IPS DF 6.9 (cell line): ENCODE results near the gene SRGAP2C.
"Not testable (repeated sequence)": the region's sequence is repeated elsewhere in the genome, so short reads cannot be mapped to it uniquely, and the experiment has no call there.

Experiments used
- DNase-seq: peaks from one replicate; pipeline ENCODE4 v3.0.0-alpha.2; 2013; ENCODE audit warnings: low read depth, low spot score
- H3K27ac ChIP-seq: one replicate; pipeline ENCODE4 v1.5.1; 2013; ENCODE audit warnings: low read length, control low read depth
- H3K27me3 ChIP-seq: 2 replicates; pipeline ENCODE4 v1.6.1; 2013; ENCODE audit warnings: mild to moderate bottlenecking, low read length; ENCODE audit not compliant: control insufficient read depth, insufficient read depth
- H3K36me3 ChIP-seq: 2 replicates; pipeline ENCODE4 v1.6.1; 2013; ENCODE audit warnings: low read length; ENCODE audit not compliant: control insufficient read depth, insufficient read depth
- H3K4me1 ChIP-seq: 2 replicates; pipeline ENCODE4 v1.6.1; 2013; ENCODE audit warnings: low read length; ENCODE audit not compliant: control insufficient read depth, insufficient read depth
- H3K4me3 ChIP-seq: 2 replicates; pipeline ENCODE4 v1.5.1; 2013; ENCODE audit warnings: mild to moderate bottlenecking, low read length
- H3K9me3 ChIP-seq: 2 replicates; pipeline ENCODE4 v1.6.1; 2013; ENCODE audit warnings: low read length, inconsistent platforms; ENCODE audit not compliant: control insufficient read depth, insufficient read depth
- WGBS: extraction: QIAGEN DNeasy Blood & Tissue Kit; methylation state at CpG from one replicate; pipeline ENCODE4 v1.1.7; 2013; ENCODE audit warnings: mixed read lengths, missing lambda C conversion rate; ENCODE audit not compliant: insufficient read length, insufficient coverage; 5-methylcytosine and 5-hydroxymethylcytosine counted together

The SRGAP2C gene

DNA sequence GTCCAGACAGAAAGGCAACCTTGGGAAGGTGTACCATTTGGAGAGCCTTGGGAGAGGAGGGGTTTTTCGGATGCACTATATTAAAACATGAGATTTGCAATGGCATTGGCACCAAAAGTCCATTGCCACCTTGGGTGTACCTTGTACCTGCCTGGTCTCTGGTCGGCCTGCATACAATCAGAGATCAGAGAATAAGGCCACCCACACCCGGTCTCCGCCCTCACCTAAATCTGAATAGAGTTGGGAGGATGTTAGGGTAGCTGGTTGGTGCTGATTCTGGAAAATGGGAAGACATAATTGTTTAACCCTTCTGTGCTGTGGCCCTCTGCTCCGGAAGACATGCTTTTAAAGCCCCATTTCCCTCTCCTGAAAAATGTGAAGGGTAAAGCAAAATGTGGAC is 3.1 kb downstream of the SRGAP2C start:
- H3K36me3 ChIP-seq, H3K27me3 ChIP-seq, H3K27ac ChIP-seq, H3K4me1 ChIP-seq, H3K9me3 ChIP-seq, H3K4me3 ChIP-seq, DNase-seq: not testable (repeated sequence)
- WGBS: no CpG with 5 or more reads among the region's 5 CpGs

DNA sequence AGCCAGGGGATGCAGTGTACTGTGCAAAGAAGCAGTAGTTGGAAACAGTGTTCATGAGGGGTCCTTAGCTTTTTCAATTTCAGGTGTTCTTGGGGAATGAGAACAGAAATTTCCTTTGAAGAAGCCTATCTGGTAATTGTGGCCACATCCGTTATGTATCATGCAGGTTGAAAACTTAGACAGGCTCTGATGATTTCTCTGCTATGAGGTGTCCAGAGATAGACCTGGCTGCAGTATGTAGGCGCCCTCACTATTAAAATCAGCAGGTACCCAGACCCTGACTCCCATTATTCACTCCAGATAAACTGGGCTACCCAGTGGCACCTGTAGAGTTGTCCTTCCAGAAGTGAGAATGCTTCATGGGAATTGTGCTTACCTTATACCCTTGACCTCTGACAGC is 7.7 kb downstream of the SRGAP2C start:
- not testable (repeated sequence) for H3K27ac ChIP-seq

DNA sequence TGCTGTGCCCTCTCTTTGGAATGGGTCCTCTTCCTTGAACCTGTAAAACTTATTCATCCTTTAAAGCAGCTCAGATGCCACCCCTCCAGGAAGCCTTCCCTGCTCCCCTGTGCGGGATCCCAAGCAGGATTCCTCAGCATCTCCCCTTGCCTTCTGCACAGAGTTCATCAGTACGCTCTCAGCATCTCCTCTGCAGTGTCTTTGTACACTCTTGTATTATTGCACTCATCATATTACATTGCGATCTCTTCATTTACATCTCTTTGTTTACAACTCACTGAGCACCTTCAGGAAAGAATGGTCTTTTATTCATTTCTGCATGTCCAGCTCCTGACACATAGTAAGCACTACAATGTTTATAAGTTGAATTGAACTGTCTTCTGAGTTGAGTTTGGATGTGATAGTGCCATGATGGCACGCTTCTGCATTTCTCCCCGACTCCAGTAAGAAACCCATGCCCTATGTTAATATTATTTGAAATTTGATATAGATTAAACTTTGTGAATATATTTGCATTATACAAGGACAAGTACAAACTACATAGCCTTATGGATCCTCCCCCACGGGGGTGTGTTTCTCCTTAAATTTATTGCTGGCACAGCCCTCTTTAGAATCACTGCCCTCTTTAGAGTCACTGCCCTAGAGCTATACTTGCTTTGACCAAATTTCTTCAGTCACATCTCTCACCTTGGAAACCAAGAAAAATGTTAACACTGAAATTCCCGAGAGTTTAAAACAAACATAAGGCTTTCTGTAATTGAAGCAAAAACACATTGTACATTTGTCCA is 12.5 kb downstream of the SRGAP2C start:
- H3K27ac ChIP-seq, H3K4me1 ChIP-seq, H3K9me3 ChIP-seq, DNase-seq, H3K27me3 ChIP-seq, H3K4me3 ChIP-seq, H3K36me3 ChIP-seq: not testable (repeated sequence)
- no CpG with 5 or more reads among the region's 7 CpGs for WGBS

More for the DNA sequence above, 7.7 kb downstream of the SRGAP2C start:
- H3K4me3 ChIP-seq, DNase-seq, H3K9me3 ChIP-seq, H3K4me1 ChIP-seq, H3K27me3 ChIP-seq, H3K36me3 ChIP-seq: not testable (repeated sequence)
- no CpG with 5 or more reads among the region's 2 CpGs for WGBS

DNA sequence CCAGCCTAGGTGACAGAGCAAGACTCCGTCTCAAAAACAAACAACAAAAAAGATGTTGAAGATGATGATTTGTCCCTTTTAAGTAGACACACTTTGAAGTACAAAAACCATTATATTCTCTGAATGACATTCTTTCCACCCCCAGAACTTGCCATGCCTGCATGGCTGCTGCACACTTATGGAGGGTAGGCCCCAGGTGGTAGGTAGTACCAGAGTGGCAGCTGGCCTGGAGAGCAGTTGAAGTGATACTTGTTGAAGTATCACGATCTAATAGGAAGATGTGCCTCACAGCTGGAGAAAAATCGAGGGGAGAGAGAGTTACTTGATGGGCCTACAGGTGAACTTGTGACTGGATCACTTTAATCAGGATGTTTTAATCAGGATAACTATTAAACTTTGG is 15.0 kb downstream of the SRGAP2C start:
- WGBS: no CpG with 5 or more reads among the region's 3 CpGs
- H3K27me3 ChIP-seq, H3K9me3 ChIP-seq, DNase-seq, H3K4me3 ChIP-seq, H3K27ac ChIP-seq, H3K36me3 ChIP-seq, H3K4me1 ChIP-seq: not testable (repeated sequence)

DNA sequence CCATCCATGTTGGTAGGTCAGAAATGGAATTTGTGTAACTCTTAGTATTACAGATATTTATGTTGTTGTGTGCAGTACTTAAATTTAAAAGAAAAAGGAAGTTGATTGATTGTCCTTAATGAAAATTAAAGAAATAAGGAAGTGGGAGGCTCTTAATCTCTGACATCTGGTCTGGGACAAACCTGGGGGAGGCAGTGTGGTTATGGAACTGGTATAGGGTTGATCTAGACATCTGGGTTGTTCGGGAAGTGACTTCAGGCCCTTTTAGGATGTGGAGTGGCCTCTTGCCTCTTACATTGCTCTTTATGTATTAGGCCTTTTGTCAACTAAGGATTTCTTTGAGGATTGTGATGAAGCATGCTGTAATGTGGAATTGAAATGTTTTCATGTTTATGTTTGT is 15.5 kb downstream of the SRGAP2C start:
- not testable (repeated sequence) for H3K9me3 ChIP-seq, DNase-seq, H3K27ac ChIP-seq, H3K27me3 ChIP-seq, H3K4me1 ChIP-seq, H3K4me3 ChIP-seq, H3K36me3 ChIP-seq
- WGBS: no CpG with 5 or more reads among the region's 1 CpG

DNA sequence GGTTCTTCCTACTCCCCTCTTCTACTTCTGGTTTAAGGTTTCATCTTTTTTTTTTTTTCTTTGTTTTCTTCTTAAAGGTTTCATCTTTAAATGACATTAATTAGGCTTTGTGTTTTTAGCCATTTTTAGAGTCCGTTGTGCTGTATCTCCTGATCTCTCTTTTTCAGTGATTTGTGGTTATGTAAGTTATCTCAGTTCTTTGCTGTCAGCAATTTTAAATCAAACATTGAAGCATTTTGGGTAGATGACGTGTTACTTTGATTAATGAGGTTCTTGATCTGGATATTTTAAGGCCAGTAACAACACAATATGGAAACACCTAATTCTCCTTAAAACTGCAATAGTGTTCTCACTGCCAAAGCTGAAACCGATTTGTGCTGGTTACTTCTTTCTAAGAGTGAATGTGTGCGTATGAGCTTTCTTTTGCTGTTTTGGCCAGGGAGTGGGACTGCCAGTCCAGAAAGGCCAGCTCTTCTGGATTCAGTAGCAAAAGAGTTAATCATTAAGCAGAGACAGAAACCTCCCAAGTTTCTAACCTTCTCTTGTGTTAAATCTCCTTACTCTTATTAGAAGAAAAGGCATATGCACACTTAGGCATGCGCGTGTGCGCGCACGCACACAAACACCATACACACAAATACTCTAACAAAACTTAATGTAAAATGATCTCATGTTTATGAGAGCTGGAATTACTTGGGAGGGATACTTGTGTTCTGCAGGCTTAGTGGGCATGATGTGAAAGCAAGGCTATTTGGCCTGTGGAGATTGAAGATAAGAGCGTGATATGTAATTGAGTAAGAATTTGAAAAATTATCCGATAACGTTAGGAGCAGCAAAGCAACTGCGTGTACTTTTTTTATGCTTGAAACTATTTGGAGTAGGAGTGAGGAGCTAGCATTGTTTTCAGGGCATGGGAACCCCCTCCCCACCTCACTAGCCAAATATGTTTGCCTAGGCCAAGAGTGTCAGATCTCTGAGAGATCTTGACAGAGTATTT is 16.5 kb downstream of the SRGAP2C start:
- H3K4me1 ChIP-seq, H3K27ac ChIP-seq, DNase-seq, H3K36me3 ChIP-seq, H3K4me3 ChIP-seq, H3K27me3 ChIP-seq, H3K9me3 ChIP-seq: not testable (repeated sequence)
- no CpG with 5 or more reads among the region's 13 CpGs for WGBS

DNA sequence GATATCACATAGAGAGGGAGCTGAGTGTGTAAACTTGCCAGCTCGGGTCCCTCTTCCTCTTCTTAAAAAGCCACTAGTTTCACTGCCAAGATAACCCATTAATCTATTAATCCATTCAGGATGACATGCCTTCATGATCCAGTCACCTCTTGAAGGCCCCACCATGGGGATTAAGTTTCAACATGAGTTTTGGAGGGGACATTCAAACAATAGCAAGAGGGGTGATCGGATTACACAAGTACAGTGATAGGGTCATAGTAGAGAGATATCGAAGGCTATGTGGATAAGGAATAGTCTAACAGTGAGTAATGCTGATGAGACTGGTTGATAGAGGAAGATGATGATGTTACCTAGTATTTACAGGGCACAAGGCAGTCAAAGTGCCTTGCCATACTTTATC is 18.2 kb downstream of the SRGAP2C start:
- not testable (repeated sequence) for H3K36me3 ChIP-seq, H3K27me3 ChIP-seq, H3K27ac ChIP-seq, H3K4me1 ChIP-seq, H3K9me3 ChIP-seq, H3K4me3 ChIP-seq, DNase-seq
- WGBS: no CpG with 5 or more reads among the region's 3 CpGs

DNA sequence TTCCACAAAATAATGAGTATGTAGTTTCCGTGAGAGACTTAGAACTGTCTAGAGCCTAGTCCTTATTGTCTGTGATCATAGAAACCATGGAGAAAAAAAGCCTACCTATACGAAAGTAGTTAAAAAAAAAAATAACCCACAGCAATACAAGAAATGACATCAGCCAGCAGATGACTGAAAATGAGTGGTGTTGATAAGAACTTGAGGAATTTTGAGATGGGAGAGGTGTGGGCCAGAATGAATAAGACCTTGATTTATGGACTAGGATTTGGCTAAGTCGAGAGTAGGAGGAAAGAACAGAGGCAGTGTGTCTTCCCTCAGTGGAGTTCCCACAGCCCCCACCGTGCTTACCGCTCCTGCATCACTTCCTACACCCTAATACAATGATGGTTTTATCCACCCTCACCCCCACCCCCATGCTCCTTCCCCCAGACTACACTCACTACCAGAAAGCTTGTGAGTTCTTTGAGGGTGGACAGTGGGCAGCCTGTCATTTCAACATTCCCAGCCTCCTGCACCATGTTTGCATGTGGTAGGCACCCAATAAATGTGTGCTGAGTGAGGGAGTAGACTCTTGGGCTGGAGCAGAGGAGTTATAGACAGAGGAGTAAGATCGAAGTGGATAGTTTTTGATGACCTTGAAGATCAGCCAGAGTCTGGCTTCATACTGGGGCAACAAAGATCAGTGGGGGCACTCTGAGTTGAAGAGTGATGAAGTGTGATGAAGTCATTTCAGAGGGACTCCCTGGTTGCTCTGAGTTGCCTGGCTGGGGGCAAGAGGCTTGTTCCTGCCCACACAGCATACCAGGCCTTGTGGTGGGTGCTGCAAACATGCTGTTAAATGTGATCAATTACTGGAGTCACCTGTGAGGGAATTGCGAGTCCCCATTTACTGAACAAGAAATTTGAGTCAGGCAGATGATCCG is 21.3 kb downstream of the SRGAP2C start:
- H3K4me3 ChIP-seq, DNase-seq, H3K27ac ChIP-seq, H3K36me3 ChIP-seq, H3K27me3 ChIP-seq, H3K9me3 ChIP-seq, H3K4me1 ChIP-seq: not testable (repeated sequence)
- WGBS: no CpG with 5 or more reads among the region's 8 CpGs

DNA sequence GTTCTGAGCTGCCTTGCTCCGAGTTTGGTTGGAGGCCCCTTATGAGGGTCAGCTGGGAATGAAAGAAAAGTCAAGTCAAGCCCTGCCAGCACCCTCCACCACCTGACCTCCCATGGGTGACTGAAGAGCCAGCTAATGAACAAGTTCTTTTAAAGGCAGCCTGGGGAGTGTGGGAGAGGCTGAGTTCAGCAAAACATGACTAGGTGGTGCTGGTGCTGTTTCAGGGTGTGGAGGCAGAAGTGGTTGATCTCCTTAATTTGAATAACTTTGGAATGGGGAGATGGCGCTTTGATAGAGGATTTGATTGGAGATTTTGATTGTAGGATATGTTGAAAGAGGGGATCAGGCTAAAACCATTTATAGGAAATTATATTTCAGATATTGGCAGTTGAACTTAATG is 22.6 kb downstream of the SRGAP2C start:
- not testable (repeated sequence) for H3K27ac ChIP-seq, H3K4me3 ChIP-seq, H3K9me3 ChIP-seq, H3K36me3 ChIP-seq, H3K27me3 ChIP-seq, DNase-seq, H3K4me1 ChIP-seq
- no CpG with 5 or more reads among the region's 2 CpGs for WGBS

DNA sequence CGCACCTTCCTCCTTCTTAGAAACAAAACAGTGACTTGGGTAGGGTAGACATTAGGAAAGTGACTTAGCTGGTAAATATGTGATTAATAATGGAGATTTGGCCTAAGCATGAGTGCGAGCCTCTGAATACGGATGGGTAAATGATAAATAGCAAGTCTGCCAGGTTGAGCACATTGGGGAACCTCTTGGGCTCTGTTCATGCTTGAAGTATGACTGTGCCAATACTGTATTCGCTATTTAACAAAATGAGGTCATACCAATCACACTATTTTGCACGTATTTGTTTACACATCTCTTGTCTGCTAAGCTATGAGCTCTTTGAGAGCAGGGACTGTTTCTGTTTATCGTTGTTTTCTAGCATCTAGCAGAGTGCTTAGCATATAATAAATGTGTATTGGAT is 23.6 kb downstream of the SRGAP2C start:
- H3K27ac ChIP-seq, H3K27me3 ChIP-seq, H3K4me3 ChIP-seq, H3K36me3 ChIP-seq, H3K9me3 ChIP-seq, DNase-seq, H3K4me1 ChIP-seq: not testable (repeated sequence)
- WGBS: no CpG with 5 or more reads among the region's 6 CpGs
